Kidney capillary endothelial cell (primary cell): Measurements from ENCODE around the gene ACSF3.

ENCODE experiments used
- DNase-seq: peaks from one replicate; pipeline ENCODE4 v3.0.0-alpha.2; 2018; ENCODE audit warnings: low spot score

ACSF3 gene

GRCh38 chr16:89145406-89146161, 51.9 kb downstream of the ACSF3 start:
- no peak for DNase-seq

GRCh38 chr16:89146211-89147005, 52.8 kb downstream of the ACSF3 start:
- DNase-seq: no peak

GRCh38 chr16:89147085-89147817, 53.6 kb downstream of the ACSF3 start:
- no peak for DNase-seq

GRCh38 chr16:89149386-89149785, 55.7 kb downstream of the ACSF3 start:
- DNase-seq: no peak

- no peak for DNase-seq
Observed at GRCh38 chr16:89150090-89150835, 56.6 kb downstream of the ACSF3 start.

GRCh38 chr16:89150981-89151380, 57.3 kb downstream of the ACSF3 start:
- DNase-seq: no peak

- no peak for DNase-seq
Observed at GRCh38 chr16:89152831-89153700, 59.4 kb downstream of the ACSF3 start.

- DNase-seq: no peak
Observed at GRCh38 chr16:89153848-89154271, 60.2 kb downstream of the ACSF3 start.

GRCh38 chr16:89154390-89155183, 60.9 kb downstream of the ACSF3 start:
- no peak for DNase-seq

GRCh38 chr16:89155184-89155679, 61.6 kb downstream of the ACSF3 start:
- peak; percentile 11 for DNase-seq

- no peak for DNase-seq
Observed at GRCh38 chr16:89155851-89156739, 62.4 kb downstream of the ACSF3 start.

GRCh38 chr16:89156740-89157645, 63.3 kb downstream of the ACSF3 start:
- DNase-seq: no peak

- DNase-seq: no peak
Observed at GRCh38 chr16:89157778-89158177, 64.1 kb downstream of the ACSF3 start.

GRCh38 chr16:89159066-89159849, 65.6 kb downstream of the ACSF3 start:
- no peak for DNase-seq

- DNase-seq: no peak
Observed at GRCh38 chr16:89159850-89160354, 66.2 kb downstream of the ACSF3 start.

GRCh38 chr16:89160977-89161701, 67.5 kb downstream of the ACSF3 start:
- no peak for DNase-seq
